ENCODE measurements around the gene BCL7A. TPM values are rescaled to one million over a fixed set of nuclear protein-coding genes. Genes with fewer than 3 reads are reported as not detected.
A peak's percentile ranks its signal among the peaks of the same experiment; 100 is the strongest.

The BCL7A gene
- polyA plus RNA-seq, 1 donor from 2014 or later, result 51.3 TPM

GRCh38 chr12:122018457-122018856 lies 3.2 kb upstream of the BCL7A start:
- Histone ChIP-seq H3K27ac (ENCODE audit: low read length) (no peak overlapping the region), H3K79me2 (replicated peaks; ENCODE audit: insufficient read depth, low read length) (peaks cover 15% of the 10 kb centered on the region), H3K9ac (ENCODE audit: low read length) (no peak overlapping the region), H2AFZ (ENCODE audit: low read depth, low read length) (no peak overlapping the region), H3K4me3 (ENCODE audit: low read length) (no peak overlapping the region), H3K9me3 (ENCODE audit: low read length) (no peaks in the 10 kb centered on the region), H3K27me3 (ENCODE audit: insufficient read depth, low read depth, low read length) (no peaks in the 10 kb centered on the region), H4K20me1 (ENCODE audit: insufficient read depth) (no peaks in the 10 kb centered on the region), H3K36me3 (ENCODE audit: insufficient read depth, low read length) (no peaks in the 10 kb centered on the region), H3K9me2 (ENCODE audit: insufficient read depth, low read length) (no peaks in the 10 kb centered on the region), H3K4me2 (ENCODE audit: low read length) (no peak overlapping the region), H3F3A (ENCODE audit: insufficient read depth, low read length, poor library complexity, severe bottlenecking) (no peaks in the 10 kb centered on the region)
- TF ChIP-seq EZH2 (IDR thresholded peaks at IDR 0.05; ENCODE audit: borderline replicate concordance, insufficient read depth, low read length, poor library complexity, severe bottlenecking) (no peak), TAF1 (IDR thresholded peaks at IDR 0.05; ENCODE audit: low read depth) (no peak), EP300 (conservative IDR thresholded peaks at IDR 0.05; ENCODE audit: poor library complexity, severe bottlenecking) (no peak)

GRCh38 chr12:122018937-122019336 lies 2.7 kb upstream of the BCL7A start:
- Histone ChIP-seq H3K4me2 (ENCODE audit: low read length) (no peak overlapping the region), H3K9me3 (ENCODE audit: low read length) (no peaks in the 10 kb centered on the region), H3K27ac (ENCODE audit: low read length) (no peak overlapping the region), H3K27me3 (ENCODE audit: insufficient read depth, low read depth, low read length) (no peaks in the 10 kb centered on the region), H3K36me3 (ENCODE audit: insufficient read depth, low read length) (no peaks in the 10 kb centered on the region), H2AFZ (ENCODE audit: low read depth, low read length) (no peak overlapping the region), H3K9ac (ENCODE audit: low read length) (no peak overlapping the region), H4K20me1 (ENCODE audit: insufficient read depth) (peaks cover 3% of the 10 kb centered on the region), H3K9me2 (ENCODE audit: insufficient read depth, low read length) (no peaks in the 10 kb centered on the region), H3K79me2 (replicated peaks; ENCODE audit: insufficient read depth, low read length) (peaks cover 20% of the 10 kb centered on the region), H3F3A (ENCODE audit: insufficient read depth, low read length, poor library complexity, severe bottlenecking) (no peaks in the 10 kb centered on the region), H3K4me3 (ENCODE audit: low read length) (no peak overlapping the region)
- no peak for TF ChIP-seq REST (IDR thresholded peaks at IDR 0.05; ENCODE audit: borderline replicate concordance)
- no peak for TF ChIP-seq CTCF (IDR thresholded peaks at IDR 0.05; ENCODE audit: poor library complexity, severe bottlenecking)
- no peak for TF ChIP-seq RAD21 (conservative IDR thresholded peaks at IDR 0.05)
- no peak for TF ChIP-seq TAF1 (IDR thresholded peaks at IDR 0.05; ENCODE audit: low read depth)
- TF ChIP-seq EZH2 (IDR thresholded peaks at IDR 0.05; ENCODE audit: borderline replicate concordance, insufficient read depth, low read length, poor library complexity, severe bottlenecking), result no peak
- no peak for TF ChIP-seq SMC3 (conservative IDR thresholded peaks at IDR 0.05; ENCODE audit: poor library complexity)
- no peak for TF ChIP-seq EP300 (conservative IDR thresholded peaks at IDR 0.05; ENCODE audit: poor library complexity, severe bottlenecking)

DNA sequence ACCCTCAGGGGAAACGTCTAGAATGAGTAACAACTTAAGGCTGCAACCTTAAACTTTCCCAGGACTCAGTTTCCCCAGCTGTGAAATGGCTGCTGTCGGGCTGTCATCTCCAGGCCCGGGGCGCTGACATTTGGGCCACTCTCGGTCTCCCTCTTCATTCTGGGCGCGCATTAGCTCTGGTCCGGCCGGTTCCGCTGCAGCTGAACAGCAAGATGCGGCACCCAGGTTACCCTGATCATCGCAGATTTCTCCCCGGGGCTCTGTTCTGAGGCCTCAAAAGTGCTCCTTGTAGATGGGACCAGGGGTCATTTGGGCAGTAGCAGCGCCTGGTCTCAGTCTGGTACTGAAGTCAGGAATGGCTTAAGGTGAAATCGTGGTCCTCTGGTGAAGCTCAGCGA lies 890 bp upstream of the BCL7A start:
- Histone ChIP-seq H3K4me2 (ENCODE audit: low read length) (peak overlapping the region; percentile 48), H3F3A (ENCODE audit: insufficient read depth, low read length, poor library complexity, severe bottlenecking) (no peaks in the 10 kb centered on the region), H3K4me3 (ENCODE audit: low read length) (peak overlapping the region; percentile 79), H3K27me3 (ENCODE audit: insufficient read depth, low read depth, low read length) (no peaks in the 10 kb centered on the region), H3K27ac (ENCODE audit: low read length) (no peak overlapping the region), H3K9ac (ENCODE audit: low read length) (peak overlapping the region; percentile 69), H3K79me2 (replicated peaks; ENCODE audit: insufficient read depth, low read length) (peaks cover 32% of the 10 kb centered on the region), H2AFZ (ENCODE audit: low read depth, low read length) (peak overlapping the region; percentile 54), H3K9me2 (ENCODE audit: insufficient read depth, low read length) (no peaks in the 10 kb centered on the region), H3K36me3 (ENCODE audit: insufficient read depth, low read length) (no peaks in the 10 kb centered on the region), H4K20me1 (ENCODE audit: insufficient read depth) (peaks cover 5% of the 10 kb centered on the region), H3K9me3 (ENCODE audit: low read length) (no peaks in the 10 kb centered on the region)
- TF ChIP-seq MXI1 (conservative IDR thresholded peaks at IDR 0.05; ENCODE audit: poor library complexity, severe bottlenecking), result no peak
- TF ChIP-seq EP300 (conservative IDR thresholded peaks at IDR 0.05; ENCODE audit: poor library complexity, severe bottlenecking), result no peak
- TF ChIP-seq REST (IDR thresholded peaks at IDR 0.05; ENCODE audit: borderline replicate concordance), result no peak
- TF ChIP-seq EZH2 (IDR thresholded peaks at IDR 0.05; ENCODE audit: borderline replicate concordance, insufficient read depth, low read length, poor library complexity, severe bottlenecking), result no peak
- no peak for TF ChIP-seq SMC3 (conservative IDR thresholded peaks at IDR 0.05; ENCODE audit: poor library complexity)
- no peak for TF ChIP-seq POLR2AphosphoS5 (IDR thresholded peaks at IDR 0.05)
- no peak for TF ChIP-seq TAF1 (IDR thresholded peaks at IDR 0.05; ENCODE audit: low read depth)
- TF ChIP-seq RAD21 (conservative IDR thresholded peaks at IDR 0.05), result no peak
- no peak for TF ChIP-seq CTCF (IDR thresholded peaks at IDR 0.05; ENCODE audit: poor library complexity, severe bottlenecking)
